HG02981 (cell line): ENCODE results near the gene RO60.

Experiments used
- ATAC-seq: cut with Tn5 transposase; IDR thresholded peaks from one replicate; pipeline ENCODE4 v1.9.1; 2021; ENCODE audit warnings: mild to moderate bottlenecking, moderate library complexity; ENCODE audit not compliant: unreplicated experiment

Gene RO60

GRCh38 chr1:193060406-193060805 lies 994 bp downstream of the RO60 start:
- no peak for ATAC-seq

- ATAC-seq: no peak
These were observed 1.5 kb downstream of the RO60 start for GRCh38 chr1:193060938-193061337.

- no peak for ATAC-seq
These were observed 3.5 kb downstream of the RO60 start for GRCh38 chr1:193062698-193063463.

GRCh38 chr1:193065954-193066353 lies 6.5 kb downstream of the RO60 start:
- ATAC-seq: no peak

GRCh38 chr1:193066606-193067005 lies 7.2 kb downstream of the RO60 start:
- ATAC-seq: no peak

- no peak for ATAC-seq
These were observed 8.6 kb downstream of the RO60 start for GRCh38 chr1:193068013-193068412.

GRCh38 chr1:193069748-193070385 lies 10.5 kb downstream of the RO60 start:
- ATAC-seq: no peak

GRCh38 chr1:193070386-193070753 lies 11.0 kb downstream of the RO60 start:
- ATAC-seq: no peak

GRCh38 chr1:193070942-193071341 lies 11.5 kb downstream of the RO60 start:
- peak; percentile 57 for ATAC-seq

GRCh38 chr1:193077991-193078390 lies 18.6 kb downstream of the RO60 start:
- ATAC-seq: no peak

- no peak for ATAC-seq
These were observed 19.8 kb downstream of the RO60 start for GRCh38 chr1:193079187-193079586.

- ATAC-seq: peak; percentile 97
These were observed 24.1 kb downstream of the RO60 start for GRCh38 chr1:193083365-193084088.

- no peak for ATAC-seq
These were observed 25.9 kb downstream of the RO60 start for GRCh38 chr1:193085263-193085662.

- no peak for ATAC-seq
These were observed 26.9 kb downstream of the RO60 start for GRCh38 chr1:193086342-193086741.

GRCh38 chr1:193087893-193088292 lies 28.5 kb downstream of the RO60 start:
- no peak for ATAC-seq

GRCh38 chr1:193090865-193091264 lies 31.5 kb downstream of the RO60 start:
- ATAC-seq: no peak

GRCh38 chr1:193094112-193094511 lies 34.7 kb downstream of the RO60 start:
- ATAC-seq: no peak

- ATAC-seq: no peak
These were observed 43.2 kb downstream of the RO60 start for GRCh38 chr1:193102662-193103061.

- no peak for ATAC-seq
These were observed 44.5 kb downstream of the RO60 start for GRCh38 chr1:193103759-193104501.

GRCh38 chr1:193104502-193104906 lies 45.1 kb downstream of the RO60 start:
- peak; percentile 25 for ATAC-seq
